Osteoblast (primary cell): Measurements from ENCODE around the gene IKZF2. TPM values are rescaled to one million over a fixed set of nuclear protein-coding genes. Genes with fewer than 3 reads are reported as not detected.

Experiments used
- DNase-seq: peaks from one replicate; pipeline ENCODE4 v3.0.0; 2011; ENCODE audit warnings: low spot score, mixed read lengths; ENCODE audit not compliant: insufficient read length; ENCODE audit errors: missing footprints
- H2AFZ ChIP-seq: 2 replicates; pipeline ENCODE4 v1.6.0; 2011; ENCODE audit warnings: mild to moderate bottlenecking, low read length
- H3K27ac ChIP-seq: 2 replicates; pipeline ENCODE4 v1.5.1; 2011; ENCODE audit warnings: mild to moderate bottlenecking, low read depth, low read length, moderate library complexity
- H3K27me3 ChIP-seq: 2 replicates; pipeline ENCODE4 v1.6.0; 2012; ENCODE audit warnings: mild to moderate bottlenecking, control low read depth, inconsistent platforms, low read length, moderate library complexity; ENCODE audit not compliant: insufficient read depth
- H3K36me3 ChIP-seq: 2 replicates; pipeline ENCODE4 v1.5.1; 2011; ENCODE audit warnings: mild to moderate bottlenecking, low read length, control low read depth, moderate library complexity; ENCODE audit not compliant: insufficient read depth
- H3K4me1 ChIP-seq: 2 replicates; pipeline ENCODE4 v1.5.1; 2011; ENCODE audit warnings: mild to moderate bottlenecking, low read length, control low read depth, moderate library complexity; ENCODE audit not compliant: insufficient read depth
- H3K4me2 ChIP-seq: 2 replicates; pipeline ENCODE4 v1.6.0; 2011; ENCODE audit warnings: mild to moderate bottlenecking, low read length; ENCODE audit not compliant: insufficient read depth
- H3K4me3 ChIP-seq: fragments of 200-600 bp; sonication (generic); 3 replicates; pipeline ENCODE4 v1.5.1; 2012; ENCODE audit warnings: mild to moderate bottlenecking, low read length, inconsistent platforms; ENCODE audit not compliant: insufficient read depth
- H3K79me2 ChIP-seq: 2 replicates; pipeline ENCODE4 v1.6.0; 2012; ENCODE audit warnings: mild to moderate bottlenecking, low read length, control low read depth, inconsistent platforms; ENCODE audit not compliant: insufficient read depth
- H3K9me3 ChIP-seq: 2 replicates; pipeline ENCODE4 v1.5.1; 2011; ENCODE audit warnings: low read depth, low read length, control low read depth
- H4K20me1 ChIP-seq: 2 replicates; pipeline ENCODE4 v1.6.0; 2012; ENCODE audit warnings: mild to moderate bottlenecking, low read length, control low read depth; ENCODE audit not compliant: insufficient read depth
- CTCF ChIP-seq: IDR thresholded peaks from 2 replicates; pipeline ENCODE4 v1.5.1; 2011; ENCODE audit warnings: mild to moderate bottlenecking, low read depth, low read length, moderate library complexity; ENCODE audit errors: extremely low read depth
- total RNA-seq: library from RNA; depleted of rRNA; stranded (reverse); fragments of >200 nt; gene quantifications from 2 replicates; pipeline ENCODE4 v1.2.3, GENCODE V29; 2012

IKZF2 gene
- total RNA-seq, 1 donor = 11.9 TPM

DNA sequence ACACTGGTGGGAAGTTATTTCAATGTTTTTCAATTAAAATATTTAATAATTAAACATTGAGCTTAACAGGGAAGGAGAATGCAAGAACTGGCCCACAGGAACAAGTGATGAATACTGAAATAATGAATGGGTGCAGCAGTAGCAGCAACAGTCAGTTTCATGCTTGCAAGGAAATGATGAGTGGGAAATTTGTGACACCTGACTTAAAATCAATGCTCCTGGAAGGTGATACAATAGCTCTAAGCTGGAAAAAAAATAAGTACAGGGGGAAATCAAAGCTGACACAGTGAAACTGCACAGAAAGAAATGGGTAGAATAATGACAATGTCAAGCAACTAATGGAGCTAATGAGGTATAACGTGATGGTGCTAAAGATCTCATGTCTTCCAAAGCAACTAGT is 184.5 kb downstream of the IKZF2 start:
- H2AFZ ChIP-seq = no peak overlapping the region
- H3K79me2 ChIP-seq = no peaks in the 10 kb centered on the region
- H3K36me3 ChIP-seq = no peaks in the 10 kb centered on the region
- no peaks in the 10 kb centered on the region for H3K9me3 ChIP-seq
- H3K27ac ChIP-seq = no peak overlapping the region
- H3K4me3 ChIP-seq = no peak overlapping the region
- DNase-seq = peak; percentile 11
- peaks cover 9% of the 10 kb centered on the region for H3K4me1 ChIP-seq
- no peaks in the 10 kb centered on the region for H4K20me1 ChIP-seq
- H3K4me2 ChIP-seq = no peak overlapping the region
- H3K27me3 ChIP-seq = no peaks in the 10 kb centered on the region
- TF ChIP-seq CTCF = no peak

- no peaks in the 10 kb centered on the region for H3K9me3 ChIP-seq
- peaks cover 6% of the 10 kb centered on the region for H3K4me1 ChIP-seq
- H2AFZ ChIP-seq = no peak overlapping the region
- no peak for DNase-seq
- TF ChIP-seq CTCF = no peak
- no peaks in the 10 kb centered on the region for H3K36me3 ChIP-seq
- no peak overlapping the region for H3K4me2 ChIP-seq
- H3K27me3 ChIP-seq = no peaks in the 10 kb centered on the region
- no peaks in the 10 kb centered on the region for H3K79me2 ChIP-seq
- no peak overlapping the region for H3K27ac ChIP-seq
- no peaks in the 10 kb centered on the region for H4K20me1 ChIP-seq
- no peak overlapping the region for H3K4me3 ChIP-seq
Measured at GRCh38 chr2:212962691-212963090, 188.7 kb downstream of the IKZF2 start.

- no peak for DNase-seq
- Histone ChIP-seq H3K79me2 (no peaks in the 10 kb centered on the region), H3K27me3 (no peaks in the 10 kb centered on the region), H3K4me3 (no peak overlapping the region), H2AFZ (no peak overlapping the region), H3K36me3 (no peaks in the 10 kb centered on the region), H3K4me2 (no peak overlapping the region), H4K20me1 (no peaks in the 10 kb centered on the region), H3K9me3 (no peaks in the 10 kb centered on the region), H3K4me1 (peaks cover 11% of the 10 kb centered on the region), H3K27ac (no peak overlapping the region)
- no peak for TF ChIP-seq CTCF
Measured at GRCh38 chr2:212961255-212961654, 190.2 kb downstream of the IKZF2 start.

- no peaks in the 10 kb centered on the region for H3K9me3 ChIP-seq
- no peak overlapping the region for H3K4me3 ChIP-seq
- H3K79me2 ChIP-seq = no peaks in the 10 kb centered on the region
- peaks cover 11% of the 10 kb centered on the region for H3K4me1 ChIP-seq
- no peaks in the 10 kb centered on the region for H3K27me3 ChIP-seq
- H3K27ac ChIP-seq = no peak overlapping the region
- TF ChIP-seq CTCF = no peak
- H4K20me1 ChIP-seq = no peaks in the 10 kb centered on the region
- no peak overlapping the region for H2AFZ ChIP-seq
- DNase-seq = no peak
- H3K36me3 ChIP-seq = no peaks in the 10 kb centered on the region
- H3K4me2 ChIP-seq = no peak overlapping the region
Measured at GRCh38 chr2:212960336-212960735, 191.1 kb downstream of the IKZF2 start.
